Caki2 (cell line): ENCODE results near the gene CDK5R2. TPM values are rescaled to one million over a fixed set of nuclear protein-coding genes. Genes with fewer than 3 reads are reported as not detected.
A peak's percentile ranks its signal among the peaks of the same experiment; 100 is the strongest.

Source experiments
- DNase-seq: peaks from one replicate; pipeline ENCODE4 v3.0.0-alpha.2; 2015; ENCODE audit warnings: low read depth
- in situ Hi-C: cut with HindIII; loops from 2 replicates; pipeline ENCODE4 v1.10.0; 2016; ENCODE audit warnings: low sequenced_read_pairs, low pct_unique_long_range_greater_than_20kb, mixed read lengths
- total RNA-seq: library from RNA; depleted of rRNA; stranded (reverse); fragments of >200 nt; shearing (Covaris generic); gene quantifications from 2 replicates; pipeline ENCODE4 v1.2.3, GENCODE V29; 2014; ENCODE audit warnings: low replicate concordance

Gene CDK5R2
- total RNA-seq, 1 experiment from 2014 or later = 0.78 TPM

- DNase-seq = no peak
- in situ Hi-C loops = no loop called here
Measured at GRCh38 chr2:218960309-218961165, 1.1 kb downstream of the CDK5R2 start.

GRCh38 chr2:218961229-218961628 lies 1.8 kb downstream of the CDK5R2 start:
- in situ Hi-C loops = no loop called here
- DNase-seq = no peak

- peak; percentile 42 for DNase-seq
- in situ Hi-C loops = no loop called here
Measured at GRCh38 chr2:218961651-218962570, 2.4 kb downstream of the CDK5R2 start.

- in situ Hi-C loops = no loop called here
- peak; percentile 99 for DNase-seq
Measured at GRCh38 chr2:218962859-218963492, 3.5 kb downstream of the CDK5R2 start.

GRCh38 chr2:218963601-218964000 lies 4.1 kb downstream of the CDK5R2 start:
- no peak for DNase-seq
- in situ Hi-C loops = no loop called here

GRCh38 chr2:218964041-218964771 lies 4.7 kb downstream of the CDK5R2 start:
- in situ Hi-C loops = no loop called here
- peak; percentile 95 for DNase-seq

GRCh38 chr2:218970894-218971293 lies 11.4 kb downstream of the CDK5R2 start:
- in situ Hi-C loops = no loop called here
- DNase-seq = no peak

GRCh38 chr2:218975060-218975777 lies 15.8 kb downstream of the CDK5R2 start:
- in situ Hi-C loops = no loop called here
- DNase-seq = no peak

GRCh38 chr2:218979846-218980734 lies 20.6 kb downstream of the CDK5R2 start:
- DNase-seq = peak; percentile 81
- in situ Hi-C loops = no loop called here

- in situ Hi-C loops = no loop called here
Measured at GRCh38 chr2:218980735-218981389, 21.4 kb downstream of the CDK5R2 start.

GRCh38 chr2:218981390-218981880 lies 22.0 kb downstream of the CDK5R2 start:
- in situ Hi-C loops = no loop called here
- no peak for DNase-seq

More at GRCh38 chr2:218980735-218981389, 21.4 kb downstream of the CDK5R2 start:
- no peak for DNase-seq

- in situ Hi-C loops = no loop called here
- no peak for DNase-seq
Measured at GRCh38 chr2:218981881-218982585, 22.6 kb downstream of the CDK5R2 start.

- no peak for DNase-seq
- in situ Hi-C loops = no loop called here
Measured at GRCh38 chr2:218982586-218983262, 23.3 kb downstream of the CDK5R2 start.

GRCh38 chr2:218983263-218983933 lies 23.9 kb downstream of the CDK5R2 start:
- DNase-seq = no peak
- in situ Hi-C loops = no loop called here

- in situ Hi-C loops = no loop called here
Measured at GRCh38 chr2:218983934-218984238, 24.4 kb downstream of the CDK5R2 start.

More at GRCh38 chr2:218983934-218984238, 24.4 kb downstream of the CDK5R2 start:
- DNase-seq = no peak
